ENCODE measurements around the gene TMEFF1. TPM values are rescaled to one million over a fixed set of nuclear protein-coding genes. Genes with fewer than 3 reads are reported as not detected.

Gene TMEFF1
- total and polyA plus RNA-seq, 2 donors (not counting 1 experiment from before 2014, with no cell fraction given), result 1.1 to 2.5 TPM

GRCh38 chr9:100452894-100453293, 20.1 kb upstream of the TMEFF1 start:
- no peak overlapping the region for H3K9ac ChIP-seq (ENCODE audit: insufficient read depth, low read length)
- H3K4me1 ChIP-seq (ENCODE audit: control insufficient read depth, extremely low read depth, insufficient read depth, low read length), result no peaks in the 10 kb centered on the region
- H3K79me2 ChIP-seq (ENCODE audit: control insufficient read depth, insufficient read depth, low read length), result peaks cover 20% of the 10 kb centered on the region
- H4K20me1 ChIP-seq (ENCODE audit: control insufficient read depth, extremely low read depth, insufficient read depth, low read length), result no peaks in the 10 kb centered on the region
- no peak overlapping the region for H3K27ac ChIP-seq (ENCODE audit: insufficient read depth, low read length)
- peaks cover 17% of the 10 kb centered on the region for H3K36me3 ChIP-seq (ENCODE audit: control insufficient read depth, insufficient read depth, low read length)
- TF ChIP-seq EZH2 (IDR thresholded peaks at IDR 0.05; ENCODE audit: low read length, missing control alignments) (no peak), CTCF (conservative IDR thresholded peaks at IDR 0.05 in 1 of 2, IDR thresholded peaks at IDR 0.05 in 1 of 2; ENCODE audit: low read depth in 1 of 2, low read length in 2 of 2) (no peak)
- no peaks in the 10 kb centered on the region for H3K27me3 ChIP-seq (ENCODE audit: control insufficient read depth, insufficient read depth, low read length)
- no peak for DNase-seq (ENCODE audit: low read depth in 2 of 2)
- H2AFZ ChIP-seq (ENCODE audit: low read length), result no peak overlapping the region
- no peak overlapping the region for H3K4me2 ChIP-seq (ENCODE audit: extremely low read depth, insufficient read depth, low read length)
- H3K9me3 ChIP-seq (ENCODE audit: control insufficient read depth, insufficient read depth, low read depth, low read length), result no peaks in the 10 kb centered on the region
- H3K4me3 ChIP-seq (replicated peaks in 1 of 4; ENCODE audit: control extremely low read depth in 1 of 4, insufficient read depth in 1 of 4, low read depth in 3 of 4, low read length in 4 of 4), result no peak overlapping the region

GRCh38 chr9:100455470-100455869, 17.5 kb upstream of the TMEFF1 start:
- H3K4me1 ChIP-seq (ENCODE audit: control insufficient read depth, extremely low read depth, insufficient read depth, low read length), result no peaks in the 10 kb centered on the region
- H3K27me3 ChIP-seq (ENCODE audit: control insufficient read depth, insufficient read depth, low read length), result no peaks in the 10 kb centered on the region
- H4K20me1 ChIP-seq (ENCODE audit: control insufficient read depth, extremely low read depth, insufficient read depth, low read length), result no peaks in the 10 kb centered on the region
- peaks cover 11% of the 10 kb centered on the region for H3K36me3 ChIP-seq (ENCODE audit: control insufficient read depth, insufficient read depth, low read length)
- peak; percentile 46 to 57 for DNase-seq (ENCODE audit: low read depth in 2 of 2)
- no peaks in the 10 kb centered on the region for H3K9me3 ChIP-seq (ENCODE audit: control insufficient read depth, insufficient read depth, low read depth, low read length)
- H3K79me2 ChIP-seq (ENCODE audit: control insufficient read depth, insufficient read depth, low read length), result no peaks in the 10 kb centered on the region
- no peak overlapping the region for H3K4me2 ChIP-seq (ENCODE audit: extremely low read depth, insufficient read depth, low read length)
- peak overlapping the region; percentile 1 for H3K27ac ChIP-seq (ENCODE audit: insufficient read depth, low read length)
- no peak overlapping the region for H3K4me3 ChIP-seq (replicated peaks in 1 of 4; ENCODE audit: control extremely low read depth in 1 of 4, insufficient read depth in 1 of 4, low read depth in 3 of 4, low read length in 4 of 4)
- H2AFZ ChIP-seq (ENCODE audit: low read length), result no peak overlapping the region
- H3K9ac ChIP-seq (ENCODE audit: insufficient read depth, low read length), result no peak overlapping the region
- TF ChIP-seq EZH2 (IDR thresholded peaks at IDR 0.05; ENCODE audit: low read length, missing control alignments), result no peak
- TF ChIP-seq CTCF (conservative IDR thresholded peaks at IDR 0.05 in 1 of 2, IDR thresholded peaks at IDR 0.05 in 1 of 2; ENCODE audit: low read depth in 1 of 2, low read length in 2 of 2), result no peak

- no peaks in the 10 kb centered on the region for H3K4me1 ChIP-seq (ENCODE audit: control insufficient read depth, extremely low read depth, insufficient read depth, low read length)
- no peaks in the 10 kb centered on the region for H3K79me2 ChIP-seq (ENCODE audit: control insufficient read depth, insufficient read depth, low read length)
- no peak overlapping the region for H3K4me2 ChIP-seq (ENCODE audit: extremely low read depth, insufficient read depth, low read length)
- no peak overlapping the region for H3K9ac ChIP-seq (ENCODE audit: insufficient read depth, low read length)
- no peaks in the 10 kb centered on the region for H3K27me3 ChIP-seq (ENCODE audit: control insufficient read depth, insufficient read depth, low read length)
- peaks cover 11% of the 10 kb centered on the region for H3K36me3 ChIP-seq (ENCODE audit: control insufficient read depth, insufficient read depth, low read length)
- H4K20me1 ChIP-seq (ENCODE audit: control insufficient read depth, extremely low read depth, insufficient read depth, low read length), result no peaks in the 10 kb centered on the region
- TF ChIP-seq CTCF (conservative IDR thresholded peaks at IDR 0.05 in 1 of 2, IDR thresholded peaks at IDR 0.05 in 1 of 2; ENCODE audit: low read depth in 1 of 2, low read length in 2 of 2), result no peak
- TF ChIP-seq EZH2 (IDR thresholded peaks at IDR 0.05; ENCODE audit: low read length, missing control alignments), result no peak
- H3K9me3 ChIP-seq (ENCODE audit: control insufficient read depth, insufficient read depth, low read depth, low read length), result no peaks in the 10 kb centered on the region
- H3K27ac ChIP-seq (ENCODE audit: insufficient read depth, low read length), result no peak overlapping the region
- H3K4me3 ChIP-seq (replicated peaks in 1 of 4; ENCODE audit: control extremely low read depth in 1 of 4, insufficient read depth in 1 of 4, low read depth in 3 of 4, low read length in 4 of 4), result no peak overlapping the region
- DNase-seq (ENCODE audit: low read depth in 2 of 2), result no peak
- H2AFZ ChIP-seq (ENCODE audit: low read length), result no peak overlapping the region
These were observed 15.4 kb upstream of the TMEFF1 start for GRCh38 chr9:100457517-100457916.
